Measurements from ENCODE around the gene SYT6. TPM values are rescaled to one million over a fixed set of nuclear protein-coding genes. Genes with fewer than 3 reads are reported as not detected.
A peak's percentile ranks its signal among the peaks of the same experiment; 100 is the strongest.

Gene SYT6
- total RNA-seq, 3 donors from 2014 or later (not counting 1 experiment from before 2014, with no cell fraction given), result 0.13 TPM; not detected in 2

GRCh38 chr1:114086601-114087368 is 66.9 kb downstream of the SYT6 start:
- Mint-ChIP-seq H3K36me3 (no peaks in the 10 kb centered on the region), H3K4me1 (peaks cover 22 to 30% of the 10 kb centered on the region in 2 donors), H3K4me3 (no peak overlapping the region), H3K9me3 (no peaks in the 10 kb centered on the region), H3K27me3 (ENCODE audit: low read depth in 2 of 2) (peaks cover 0 to 3% of the 10 kb centered on the region in 2 donors), H3K27ac (no peak overlapping the region)
- intact Hi-C loops (cut with micrococcal nuclease), result no loop called here
- no peaks in the 10 kb centered on the region for H3K36me3 ChIP-seq (ENCODE audit: control insufficient read depth, insufficient read depth, low read length)
- ATAC-seq (no peak), DNase-seq (no peak)
- TF ChIP-seq, protein P1, sequence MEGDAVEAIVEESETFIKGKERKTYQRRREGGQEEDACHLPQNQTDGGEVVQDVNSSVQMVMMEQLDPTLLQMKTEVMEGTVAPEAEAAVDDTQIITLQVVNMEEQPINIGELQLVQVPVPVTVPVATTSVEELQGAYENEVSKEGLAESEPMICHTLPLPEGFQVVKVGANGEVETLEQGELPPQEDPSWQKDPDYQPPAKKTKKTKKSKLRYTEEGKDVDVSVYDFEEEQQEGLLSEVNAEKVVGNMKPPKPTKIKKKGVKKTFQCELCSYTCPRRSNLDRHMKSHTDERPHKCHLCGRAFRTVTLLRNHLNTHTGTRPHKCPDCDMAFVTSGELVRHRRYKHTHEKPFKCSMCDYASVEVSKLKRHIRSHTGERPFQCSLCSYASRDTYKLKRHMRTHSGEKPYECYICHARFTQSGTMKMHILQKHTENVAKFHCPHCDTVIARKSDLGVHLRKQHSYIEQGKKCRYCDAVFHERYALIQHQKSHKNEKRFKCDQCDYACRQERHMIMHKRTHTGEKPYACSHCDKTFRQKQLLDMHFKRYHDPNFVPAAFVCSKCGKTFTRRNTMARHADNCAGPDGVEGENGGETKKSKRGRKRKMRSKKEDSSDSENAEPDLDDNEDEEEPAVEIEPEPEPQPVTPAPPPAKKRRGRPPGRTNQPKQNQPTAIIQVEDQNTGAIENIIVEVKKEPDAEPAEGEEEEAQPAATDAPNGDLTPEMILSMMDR (IDR thresholded peaks at IDR 0.05), result no peak
- 87% methylated on average over 8 of the region's 8 CpGs for WGBS (ENCODE audit: insufficient coverage)
- H3K27ac ChIP-seq (ENCODE audit: low read length), result no peak overlapping the region
- no peak overlapping the region for H3K4me3 ChIP-seq (ENCODE audit: low read length)
- no peaks in the 10 kb centered on the region for H3K9me3 ChIP-seq (ENCODE audit: control insufficient read depth, insufficient read depth, low read length)
- no peaks in the 10 kb centered on the region for H3K27me3 ChIP-seq (ENCODE audit: control insufficient read depth, insufficient read depth, low read length)
- H3K4me1 ChIP-seq (ENCODE audit: control insufficient read depth, insufficient read depth, low read length), result peaks cover 15% of the 10 kb centered on the region

- WGBS (ENCODE audit: insufficient coverage), result 72% methylated on average over 2 of the region's 2 CpGs
- peaks cover 5 to 10% of the 10 kb centered on the region in 2 donors for H3K4me1 Mint-ChIP-seq
- ATAC-seq, result peak in 1 of 3 donors; percentile 47
- H3K27me3 Mint-ChIP-seq (ENCODE audit: low read depth in 2 of 2), result peaks cover 0 to 5% of the 10 kb centered on the region in 2 donors
- Histone ChIP-seq H3K27ac (ENCODE audit: low read length) (no peak overlapping the region), H3K27me3 (ENCODE audit: control insufficient read depth, insufficient read depth, low read length) (no peaks in the 10 kb centered on the region), H3K4me3 (ENCODE audit: low read length) (no peak overlapping the region), H3K4me1 (ENCODE audit: control insufficient read depth, insufficient read depth, low read length) (peaks cover 4% of the 10 kb centered on the region), H3K36me3 (ENCODE audit: control insufficient read depth, insufficient read depth, low read length) (no peaks in the 10 kb centered on the region), H3K9me3 (ENCODE audit: control insufficient read depth, insufficient read depth, low read length) (no peaks in the 10 kb centered on the region)
- intact Hi-C loops (cut with micrococcal nuclease), result no loop called here
- H3K27ac Mint-ChIP-seq, result no peak overlapping the region
- H3K4me3 Mint-ChIP-seq, result no peak overlapping the region
- DNase-seq, result no peak
- H3K9me3 Mint-ChIP-seq, result no peaks in the 10 kb centered on the region
- TF ChIP-seq, protein P1 (IDR thresholded peaks at IDR 0.05), result no peak
- no peaks in the 10 kb centered on the region for H3K36me3 Mint-ChIP-seq
These were observed 70.6 kb downstream of the SYT6 start for GRCh38 chr1:114082867-114083585.

GRCh38 chr1:114082304-114082630 is 71.4 kb downstream of the SYT6 start:
- Mint-ChIP-seq H3K4me3 (no peak overlapping the region), H3K27me3 (ENCODE audit: low read depth in 2 of 2) (peaks cover 0 to 5% of the 10 kb centered on the region in 2 donors), H3K36me3 (no peaks in the 10 kb centered on the region), H3K9me3 (no peaks in the 10 kb centered on the region), H3K27ac (no peak overlapping the region), H3K4me1 (peaks cover 0 to 9% of the 10 kb centered on the region in 2 donors)
- Histone ChIP-seq H3K4me3 (ENCODE audit: low read length) (no peak overlapping the region), H3K27ac (ENCODE audit: low read length) (no peak overlapping the region), H3K4me1 (ENCODE audit: control insufficient read depth, insufficient read depth, low read length) (no peaks in the 10 kb centered on the region), H3K9me3 (ENCODE audit: control insufficient read depth, insufficient read depth, low read length) (no peaks in the 10 kb centered on the region), H3K36me3 (ENCODE audit: control insufficient read depth, insufficient read depth, low read length) (no peaks in the 10 kb centered on the region), H3K27me3 (ENCODE audit: control insufficient read depth, insufficient read depth, low read length) (no peaks in the 10 kb centered on the region)
- TF ChIP-seq, protein P1 (IDR thresholded peaks at IDR 0.05), result no peak
- ATAC-seq, result no peak
- DNase-seq, result no peak
- 55% methylated on average over 2 of the region's 2 CpGs for WGBS (ENCODE audit: insufficient coverage)
- intact Hi-C loops (cut with micrococcal nuclease), result no loop called here

All from natural killer cell (primary cell).